Hematopoietic multipotent progenitor cell treated with erythropoietin and hydrocortisone succinate and interleukin-3 and kit ligand, for 17 days (in vitro differentiated cells): ENCODE measurements around the gene PSMG4.

Experiments
- DNase-seq: peaks from one replicate; pipeline ENCODE4 v3.0.0-alpha.2; 2015; ENCODE audit warnings: low spot score

The PSMG4 gene

GRCh38 chr6:3309391-3310050 lies 50.8 kb downstream of the PSMG4 start:
- no peak for DNase-seq

GRCh38 chr6:3310051-3310448 lies 51.3 kb downstream of the PSMG4 start:
- DNase-seq, result no peak

GRCh38 chr6:3310703-3311102 lies 52.0 kb downstream of the PSMG4 start:
- no peak for DNase-seq

- DNase-seq, result no peak
Measured at GRCh38 chr6:3311826-3312225, 53.1 kb downstream of the PSMG4 start.

- DNase-seq, result no peak
Measured at GRCh38 chr6:3312604-3313231, 54.0 kb downstream of the PSMG4 start.

- DNase-seq, result no peak
Measured at GRCh38 chr6:3314176-3314575, 55.4 kb downstream of the PSMG4 start.

- DNase-seq, result no peak
Measured at GRCh38 chr6:3314621-3315467, 56.1 kb downstream of the PSMG4 start.

GRCh38 chr6:3315841-3316240 lies 57.1 kb downstream of the PSMG4 start:
- no peak for DNase-seq

- DNase-seq, result no peak
Measured at GRCh38 chr6:3316331-3316730, 57.6 kb downstream of the PSMG4 start.

GRCh38 chr6:3316818-3317217 lies 58.1 kb downstream of the PSMG4 start:
- DNase-seq, result no peak
